ENCODE measurements around the gene GRIK3. TPM values are rescaled to one million over a fixed set of nuclear protein-coding genes. Genes with fewer than 3 reads are reported as not detected.

GRIK3 gene
- total and polyA plus RNA-seq, 4 donors = 0.03 to 0.08 (median 0.05) TPM; not detected in 1

- TF ChIP-seq MAX (IDR thresholded peaks at IDR 0.05) (no peak), ZBTB33 (IDR thresholded peaks at IDR 0.05) (no peak), HNF4A (conservative IDR thresholded peaks at IDR 0.05) (no peak), NR2F2 (IDR thresholded peaks at IDR 0.05) (no peak), RXRA (IDR thresholded peaks at IDR 0.05) (no peak)
These were observed 209.9 kb downstream of the GRIK3 start (continued) for GRCh38 chr1:36824390-36824861.

- peaks cover 0 to 12% (median 0%) of the 10 kb centered on the region in 4 donors for H3K27me3 ChIP-seq (ENCODE audit: control insufficient read depth in 4 of 4, insufficient read depth in 4 of 4, low read length in 3 of 4)
- H3K9me3 ChIP-seq (ENCODE audit: control insufficient read depth in 4 of 4, low read length in 3 of 4) = no peaks in the 10 kb centered on the region
- no peaks in the 10 kb centered on the region for H3K4me1 ChIP-seq (ENCODE audit: control insufficient read depth in 4 of 4, insufficient read depth in 4 of 4, low read length in 3 of 4)
- no peak overlapping the region for H3K27ac ChIP-seq (ENCODE audit: low read depth in 1 of 2, low read length in 2 of 2)
- H3K9ac ChIP-seq (ENCODE audit: low read depth in 1 of 2, low read length in 2 of 2) = no peak overlapping the region
- no peaks in the 10 kb centered on the region for H3K36me3 ChIP-seq (ENCODE audit: control insufficient read depth in 4 of 4, insufficient read depth in 3 of 4, low read depth in 1 of 4, low read length in 3 of 4)
- 42% methylated on average over 2 of the region's 2 CpGs for WGBS
- no peak for DNase-seq (ENCODE audit: low spot score)
- TF ChIP-seq NR2F2 (IDR thresholded peaks at IDR 0.05) (no peak), ATF3 (IDR thresholded peaks at IDR 0.05) (no peak), SP1 (IDR thresholded peaks at IDR 0.05) (no peak), HNF4G (IDR thresholded peaks at IDR 0.05) (no peak), MAX (IDR thresholded peaks at IDR 0.05) (no peak), YY1 (IDR thresholded peaks at IDR 0.05) (no peak), FOXA1 (IDR thresholded peaks at IDR 0.05) (no peak), CTCF (IDR thresholded peaks at IDR 0.05; ENCODE audit: low read depth, low read length, missing input control) (no peak), RXRA (IDR thresholded peaks at IDR 0.05) (no peak), TAF1 (conservative IDR thresholded peaks at IDR 0.05) (no peak)
- H3K4me3 ChIP-seq (ENCODE audit: low read depth in 1 of 3, low read length in 3 of 3) = no peak overlapping the region
These were observed 211.7 kb downstream of the GRIK3 start for GRCh38 chr1:36822648-36823047.

GRCh38 chr1:36821386-36821785, 212.9 kb downstream of the GRIK3 start:
- DNase-seq (ENCODE audit: low spot score) = no peak
- H3K9me3 ChIP-seq (ENCODE audit: control insufficient read depth in 4 of 4, low read length in 3 of 4) = no peaks in the 10 kb centered on the region
- no peaks in the 10 kb centered on the region for H3K36me3 ChIP-seq (ENCODE audit: control insufficient read depth in 4 of 4, insufficient read depth in 3 of 4, low read depth in 1 of 4, low read length in 3 of 4)
- no peak overlapping the region for H3K4me3 ChIP-seq (ENCODE audit: low read depth in 1 of 3, low read length in 3 of 3)
- WGBS = 68% methylated on average over 7 of the region's 7 CpGs
- H3K9ac ChIP-seq (ENCODE audit: low read depth in 1 of 2, low read length in 2 of 2) = no peak overlapping the region
- H3K27ac ChIP-seq (ENCODE audit: low read depth in 1 of 2, low read length in 2 of 2) = no peak overlapping the region
- H3K4me1 ChIP-seq (ENCODE audit: control insufficient read depth in 4 of 4, insufficient read depth in 4 of 4, low read length in 3 of 4) = no peaks in the 10 kb centered on the region
- H3K27me3 ChIP-seq (ENCODE audit: control insufficient read depth in 4 of 4, insufficient read depth in 4 of 4, low read length in 3 of 4) = peaks cover 0 to 10% (median 0%) of the 10 kb centered on the region in 4 donors
- TF ChIP-seq RAD21 (IDR thresholded peaks at IDR 0.05) = no peak
- TF ChIP-seq TAF1 (conservative IDR thresholded peaks at IDR 0.05) = no peak
- TF ChIP-seq JUND (IDR thresholded peaks at IDR 0.05) = no peak
- TF ChIP-seq GABPA (IDR thresholded peaks at IDR 0.05 in 1 of 2, conservative IDR thresholded peaks at IDR 0.05 in 1 of 2) = no peak
- TF ChIP-seq YY1 (IDR thresholded peaks at IDR 0.05) = no peak
- TF ChIP-seq RXRA (IDR thresholded peaks at IDR 0.05) = no peak
- no peak for TF ChIP-seq HNF4G (IDR thresholded peaks at IDR 0.05)
- no peak for TF ChIP-seq ATF3 (IDR thresholded peaks at IDR 0.05)
- TF ChIP-seq NR2F2 (IDR thresholded peaks at IDR 0.05) = no peak
- no peak for TF ChIP-seq REST (IDR thresholded peaks at IDR 0.05)
- no peak for TF ChIP-seq FOXA2 (IDR thresholded peaks at IDR 0.05)
- TF ChIP-seq EGR1 (IDR thresholded peaks at IDR 0.05; ENCODE audit: low read depth in 2 of 2) = no peak
- TF ChIP-seq MAX (IDR thresholded peaks at IDR 0.05) = no peak
- no peak for TF ChIP-seq ZBTB33 (IDR thresholded peaks at IDR 0.05)
- TF ChIP-seq SP1 (IDR thresholded peaks at IDR 0.05) = no peak
- TF ChIP-seq HNF4A (conservative IDR thresholded peaks at IDR 0.05) = no peak

All from liver (tissue), 9 donors.